HG02973 (cell line): ENCODE results near the gene RPTOR.

Experiments
- ATAC-seq: cut with Tn5 transposase; IDR thresholded peaks from one replicate; pipeline ENCODE4 v1.9.1; 2021; ENCODE audit warnings: moderate library complexity; ENCODE audit not compliant: unreplicated experiment

Gene RPTOR

DNA sequence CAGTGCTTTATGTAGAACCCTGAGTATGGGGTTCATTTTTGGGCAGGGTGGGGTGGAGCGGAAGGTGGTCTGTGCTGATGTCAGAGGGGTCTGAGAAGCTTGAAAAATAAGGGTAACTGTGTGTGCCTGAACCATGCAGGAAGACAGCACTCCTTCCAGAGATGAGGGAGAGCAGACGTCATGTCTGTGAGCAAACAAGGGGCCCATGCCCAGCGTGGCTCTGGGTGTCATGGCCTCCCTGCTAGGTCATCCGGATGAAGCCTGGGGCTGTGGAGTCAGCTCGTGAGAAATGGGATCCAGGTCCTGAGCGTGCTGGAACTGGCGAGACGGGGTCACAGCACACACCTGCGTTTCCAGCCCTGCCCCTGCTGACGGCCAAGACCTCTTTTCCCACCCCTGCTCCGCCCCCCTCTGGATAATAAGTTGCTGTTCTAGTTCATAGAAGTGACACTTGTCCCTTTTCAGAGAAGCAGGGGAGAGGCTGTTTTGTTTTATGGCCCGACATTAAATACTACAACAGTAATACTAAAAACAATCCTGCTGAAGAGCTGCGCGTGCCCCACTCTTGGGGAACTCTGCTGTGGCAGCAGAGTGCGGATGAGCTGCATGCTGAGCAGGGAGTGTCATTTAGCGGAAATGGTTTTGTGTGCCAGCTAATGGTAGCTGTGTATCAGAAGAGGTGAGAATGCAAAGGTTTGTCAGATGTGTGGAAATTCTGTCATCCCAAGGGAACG lies 92.6 kb downstream of the RPTOR start:
- ATAC-seq: no peak

DNA sequence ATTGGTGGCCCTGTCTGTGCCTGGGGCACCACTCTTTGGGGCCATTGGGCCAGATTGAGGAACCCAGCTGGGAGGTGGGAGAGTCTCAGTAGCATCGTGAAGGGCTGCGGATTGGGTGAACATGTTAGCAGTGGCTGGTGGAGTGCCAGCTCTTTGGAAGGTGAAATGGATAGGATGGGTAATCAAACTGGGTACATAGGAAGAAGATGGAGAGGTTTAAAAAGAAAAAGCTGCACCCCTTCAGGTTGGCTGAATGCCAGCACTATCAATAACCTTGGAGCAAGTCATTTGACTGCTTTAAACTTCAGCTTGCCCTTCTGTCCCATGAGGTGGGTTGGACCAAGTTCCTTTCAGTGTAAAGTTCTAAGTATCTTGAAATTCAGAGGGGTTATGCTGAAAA lies 95.0 kb downstream of the RPTOR start:
- no peak for ATAC-seq

DNA sequence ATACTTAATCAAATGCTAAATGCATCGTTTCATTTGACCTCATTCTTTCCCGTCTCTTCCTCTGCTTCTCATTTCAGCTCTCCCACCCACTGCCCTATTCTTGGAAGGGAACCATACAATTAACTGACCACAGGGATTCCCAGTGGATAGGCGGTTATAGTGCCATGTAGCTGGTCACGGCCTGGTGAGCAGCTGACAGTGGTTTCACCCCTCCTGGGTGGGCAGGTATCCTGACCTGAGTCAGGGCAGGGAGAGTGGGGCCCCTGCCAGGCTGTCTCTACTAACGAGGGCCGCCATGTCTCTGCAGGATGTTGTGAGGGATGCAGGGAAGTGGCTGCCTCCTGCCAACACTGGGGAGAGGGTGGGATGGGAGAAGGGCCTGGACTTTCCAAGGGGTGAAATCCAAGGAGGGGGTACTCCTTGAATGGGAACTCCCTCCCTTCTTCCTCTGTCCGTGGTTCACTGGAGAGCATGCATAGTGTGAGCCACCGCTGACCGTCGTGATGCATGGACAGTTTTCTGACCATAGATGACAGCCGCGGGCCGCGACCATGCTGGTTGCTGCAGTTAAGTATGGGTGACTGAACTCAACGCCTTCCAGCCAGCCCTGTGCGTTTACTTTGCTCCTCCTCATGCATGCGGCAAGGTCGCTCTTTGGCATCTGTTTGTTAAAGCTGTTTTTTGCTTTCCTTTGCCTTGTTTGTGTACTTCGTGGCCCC lies 95.9 kb downstream of the RPTOR start:
- no peak for ATAC-seq

DNA sequence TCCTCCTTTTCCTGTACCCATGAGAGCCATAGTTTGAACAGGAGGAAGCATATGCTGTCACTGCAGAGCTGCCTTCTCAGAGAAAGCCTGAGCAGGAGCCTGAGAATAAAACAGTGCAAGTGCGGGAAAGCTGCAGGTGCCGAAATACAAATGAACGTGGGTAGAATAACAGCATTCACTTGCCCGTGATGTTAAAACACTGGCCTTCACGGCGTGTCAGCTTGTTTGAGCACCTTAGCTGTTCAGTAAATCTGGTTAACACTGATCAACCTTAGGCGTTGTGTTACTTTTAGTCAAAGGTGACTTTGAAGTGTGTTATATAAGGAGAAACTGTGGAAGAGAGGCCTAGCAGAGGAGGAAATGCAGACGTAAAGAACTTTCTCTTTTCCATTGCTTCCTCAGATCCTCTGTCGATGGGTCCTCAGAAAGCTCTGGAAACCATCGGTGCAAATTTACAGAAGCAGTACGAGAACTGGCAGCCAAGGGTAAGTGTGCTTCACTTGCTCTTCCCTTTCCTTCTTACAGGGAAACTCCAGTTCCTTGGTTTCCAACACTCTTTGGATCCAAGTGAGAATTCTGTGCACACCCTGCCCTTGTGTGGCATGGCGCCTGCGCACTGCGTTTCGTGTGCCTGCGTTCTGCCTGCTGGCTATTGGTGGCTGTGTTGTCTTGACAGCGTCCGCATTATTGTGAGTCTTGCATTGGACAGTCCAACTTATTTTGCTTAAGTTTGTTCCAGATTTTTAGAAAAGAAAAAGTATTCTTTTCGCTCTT lies 98.9 kb downstream of the RPTOR start:
- ATAC-seq: no peak

DNA sequence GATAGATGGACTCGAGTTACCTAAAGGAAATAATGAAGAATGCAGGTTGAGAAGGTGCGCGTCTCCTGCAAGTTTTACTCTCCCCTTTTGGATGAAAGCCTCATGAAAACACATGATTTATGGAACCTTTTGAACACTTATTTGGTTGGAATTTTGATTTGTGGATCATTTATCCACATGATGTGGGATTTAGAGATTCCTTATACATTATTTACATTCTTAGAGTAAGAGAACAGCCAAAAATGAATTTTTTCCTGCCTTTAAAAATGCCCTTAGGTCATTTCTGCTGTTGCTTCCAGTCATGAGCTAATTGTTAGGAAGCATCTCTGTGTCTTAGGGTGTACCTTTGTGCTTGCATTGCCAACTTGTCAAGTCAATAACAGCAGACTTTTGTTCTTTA lies 99.9 kb downstream of the RPTOR start:
- no peak for ATAC-seq

DNA sequence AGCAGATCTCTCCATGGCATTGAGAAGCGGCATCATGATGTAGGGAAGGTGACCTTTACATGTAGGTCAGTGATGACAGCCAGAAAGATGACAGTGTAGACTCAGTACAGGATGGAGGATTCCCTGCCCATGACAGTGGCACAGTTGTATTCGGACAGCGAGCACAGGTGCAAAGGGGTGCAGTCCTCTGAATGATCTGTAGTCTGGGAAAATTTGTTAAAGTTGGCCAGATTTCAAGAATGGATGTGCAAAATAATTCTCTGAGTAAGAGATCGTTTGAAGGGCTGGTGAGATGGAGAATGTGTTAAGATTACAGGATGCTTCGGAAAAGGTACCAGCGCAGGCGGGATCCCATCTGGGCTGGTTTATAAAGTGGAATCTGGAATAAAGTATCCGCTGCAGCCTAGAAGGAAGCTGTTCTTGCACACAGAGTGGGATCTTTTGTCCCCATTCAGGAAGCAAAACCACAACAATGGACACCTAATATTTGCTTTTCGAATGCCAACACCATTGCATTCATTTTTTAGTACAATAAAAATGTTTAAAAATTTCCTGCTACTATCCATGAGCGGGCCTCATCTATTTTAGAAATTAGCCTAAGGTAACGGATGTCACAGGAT lies 101.2 kb downstream of the RPTOR start:
- no peak for ATAC-seq

DNA sequence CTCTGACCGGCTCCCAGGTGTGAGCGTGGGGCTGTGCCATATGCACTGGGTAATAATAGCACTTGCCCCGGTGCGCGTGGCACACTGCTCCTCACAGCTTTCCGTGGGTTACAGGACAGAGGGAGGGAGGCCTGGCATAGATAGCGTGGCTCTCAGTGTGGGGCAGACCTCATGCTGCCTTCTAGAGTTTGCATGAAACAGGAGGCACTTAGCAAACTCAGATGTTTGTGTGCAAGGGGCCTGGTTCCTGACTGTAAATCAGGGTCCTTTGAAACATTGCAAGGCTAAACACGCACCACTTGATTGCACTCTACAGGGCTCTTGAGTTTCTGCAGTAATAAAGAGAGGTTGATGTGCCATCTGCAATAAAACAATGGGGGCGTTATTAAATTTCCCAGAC lies 101.7 kb downstream of the RPTOR start:
- no peak for ATAC-seq

DNA sequence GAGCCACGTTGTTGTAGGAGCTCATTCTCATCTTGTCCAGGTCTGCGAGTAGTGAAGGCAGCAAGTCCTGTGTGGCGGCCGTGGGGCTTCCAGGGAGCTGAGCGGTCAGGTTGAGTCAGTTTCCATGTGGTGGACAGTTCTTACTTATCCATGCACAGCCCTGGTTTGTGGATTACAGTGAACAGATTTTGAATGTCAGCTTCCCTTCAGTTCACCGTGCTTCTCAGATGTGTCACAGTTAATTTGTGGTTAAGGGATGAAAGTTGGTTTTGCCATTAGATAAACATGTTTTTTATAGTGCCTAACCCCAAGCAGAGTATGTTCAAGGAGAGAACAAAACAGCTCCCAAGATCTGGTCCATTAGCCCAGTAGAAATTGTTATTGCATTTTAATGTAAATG lies 103.1 kb downstream of the RPTOR start:
- no peak for ATAC-seq

DNA sequence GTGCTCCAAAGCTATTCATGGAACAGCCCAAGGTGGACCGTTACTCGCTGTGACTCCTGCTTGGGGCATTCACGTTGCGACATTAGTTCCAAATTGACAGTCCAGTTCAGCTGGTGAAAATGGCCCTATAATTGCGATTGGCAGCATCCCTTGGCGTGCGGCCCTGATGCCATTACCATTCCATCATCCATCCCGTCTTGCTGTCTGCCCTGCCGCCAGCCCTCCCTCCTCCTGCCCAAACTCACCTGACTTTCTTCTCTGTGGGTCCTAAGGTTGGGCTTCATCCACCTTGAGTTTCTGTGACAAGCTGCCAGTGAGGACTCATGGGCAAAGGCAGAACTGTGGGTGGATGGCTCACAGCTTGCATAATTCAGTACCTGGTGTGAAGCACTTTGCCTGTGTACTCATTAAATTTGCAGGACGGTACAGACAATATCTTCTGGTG lies 104.6 kb downstream of the RPTOR start:
- ATAC-seq: no peak

DNA sequence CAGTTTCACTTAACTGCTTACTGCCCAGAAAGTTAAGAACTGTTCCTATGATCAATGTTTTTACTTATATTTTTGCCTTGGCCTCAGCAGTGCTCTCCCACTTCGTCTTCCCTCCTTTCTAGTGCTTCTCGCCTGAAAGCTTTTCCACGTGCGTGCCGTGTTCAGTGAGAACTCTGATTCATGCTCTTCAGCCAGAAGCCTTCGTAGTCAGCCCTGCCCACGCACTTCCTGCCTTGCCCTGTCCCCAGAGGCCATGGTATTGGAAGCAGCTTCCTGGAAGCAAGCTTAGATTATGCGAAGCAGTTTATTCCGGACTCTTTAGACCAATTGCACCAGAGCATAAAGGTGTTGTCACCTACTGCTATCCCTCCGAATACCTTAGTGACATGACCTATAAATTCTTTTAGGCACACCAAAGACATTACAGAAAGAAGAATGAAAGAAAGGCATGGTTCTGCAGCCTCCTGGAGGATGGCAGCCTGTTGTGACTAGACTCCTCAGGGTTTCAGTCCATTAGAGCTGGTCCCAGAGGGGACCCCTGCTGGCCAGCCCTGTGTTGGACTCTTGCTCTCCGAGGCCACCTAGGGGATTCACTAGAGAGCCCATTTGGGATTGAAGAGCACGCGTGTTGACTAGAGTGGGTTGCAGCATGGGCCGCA lies 105.2 kb downstream of the RPTOR start:
- no peak for ATAC-seq

DNA sequence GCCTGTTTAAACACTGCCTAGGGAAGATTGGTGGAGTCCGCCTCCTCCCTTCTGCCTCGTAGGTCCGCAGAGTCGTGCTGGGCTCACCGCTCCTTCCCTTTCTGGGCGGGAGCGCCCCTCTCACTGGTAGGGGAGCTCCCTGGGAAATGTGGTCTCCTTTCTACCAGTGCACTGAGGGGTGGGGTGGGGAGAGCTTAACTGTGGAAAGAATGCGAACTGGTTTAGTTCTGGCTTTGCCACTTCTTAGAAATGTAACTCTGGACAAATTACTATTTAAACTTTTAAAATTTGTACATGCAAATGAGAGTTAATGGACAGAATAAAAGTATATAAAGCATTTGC lies 105.7 kb downstream of the RPTOR start:
- no peak for ATAC-seq

DNA sequence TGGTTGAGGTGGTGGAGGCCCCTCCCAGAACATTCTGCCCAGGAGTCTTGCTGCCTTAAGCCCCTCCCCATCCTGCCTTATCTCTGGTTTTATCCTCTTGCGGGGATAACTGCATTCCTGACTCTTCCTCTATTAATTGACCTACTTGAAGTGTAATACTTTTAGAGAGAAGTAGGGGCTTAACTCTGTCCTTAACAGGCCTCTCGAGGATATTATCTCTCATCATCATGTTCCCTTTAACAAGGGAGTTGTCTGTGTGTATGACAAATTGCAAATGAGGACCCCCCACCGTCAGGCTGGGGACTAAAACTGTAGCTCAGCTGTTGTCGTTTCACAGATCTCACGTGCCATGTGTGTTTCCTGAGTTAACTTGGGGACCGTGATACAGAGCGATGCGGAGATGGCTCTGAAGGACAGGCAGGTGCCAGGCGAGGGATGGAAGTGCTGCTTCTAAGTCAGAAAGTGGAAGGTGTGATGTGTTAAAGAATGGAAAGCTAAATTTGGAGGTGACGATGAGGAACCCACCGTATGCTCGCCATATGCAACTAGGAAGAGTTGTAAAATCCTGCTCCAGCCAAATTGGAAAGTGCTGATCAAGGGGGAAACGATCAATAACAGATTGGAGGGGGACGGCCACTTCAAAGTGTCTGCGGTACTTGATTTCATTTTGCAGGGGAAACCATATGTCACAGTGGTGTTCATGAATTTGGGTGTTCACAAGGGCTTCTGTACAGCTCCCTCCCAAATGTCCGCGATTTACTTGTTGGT lies 106.3 kb downstream of the RPTOR start:
- ATAC-seq: no peak

DNA sequence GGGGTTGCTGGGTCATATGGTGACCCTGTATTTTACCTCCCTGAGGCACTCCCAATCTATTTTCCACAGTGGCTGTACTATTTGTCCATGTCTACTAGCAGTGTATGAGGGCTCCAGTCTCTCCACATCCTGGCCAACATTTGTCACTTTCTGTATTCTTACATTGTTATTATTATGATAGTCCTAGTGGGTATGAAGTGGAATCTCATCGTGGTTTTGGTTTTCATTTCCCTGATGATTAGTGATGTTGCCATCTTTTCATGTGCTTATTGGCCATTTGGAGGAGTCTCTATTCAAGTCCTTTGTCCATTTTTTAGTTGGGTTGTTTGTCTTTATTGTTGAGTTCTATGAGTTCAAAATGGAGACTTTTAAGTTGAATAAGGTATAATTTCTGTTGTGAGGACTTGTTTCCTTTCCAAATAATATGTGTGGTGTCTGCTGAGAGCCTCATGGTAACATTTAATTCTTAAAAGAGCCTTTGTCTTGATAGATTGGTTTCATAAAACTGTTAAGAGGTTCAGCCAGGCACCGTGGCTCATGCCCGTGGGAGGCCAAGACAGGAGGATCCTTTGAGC lies 108.2 kb downstream of the RPTOR start:
- no peak for ATAC-seq

DNA sequence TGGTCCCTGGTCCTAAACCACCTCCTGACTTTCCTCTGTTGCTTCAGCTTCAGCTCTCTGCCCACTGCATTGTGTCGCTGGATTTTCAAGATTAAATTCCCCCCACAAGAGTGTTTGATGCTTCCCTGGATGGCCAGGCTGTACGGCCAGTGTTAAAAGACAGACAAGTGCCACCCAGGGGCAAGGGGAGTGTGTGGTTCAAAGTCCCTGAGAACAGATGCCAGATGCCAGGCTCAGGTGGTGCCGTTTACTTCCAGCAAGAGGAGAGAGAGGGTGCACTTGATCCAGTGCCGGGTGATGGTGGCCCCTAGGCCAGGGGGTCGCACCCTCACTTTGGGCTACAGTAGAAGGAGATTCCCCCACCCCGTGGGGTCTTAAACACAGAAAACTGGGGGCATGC lies 109.2 kb downstream of the RPTOR start:
- no peak for ATAC-seq

DNA sequence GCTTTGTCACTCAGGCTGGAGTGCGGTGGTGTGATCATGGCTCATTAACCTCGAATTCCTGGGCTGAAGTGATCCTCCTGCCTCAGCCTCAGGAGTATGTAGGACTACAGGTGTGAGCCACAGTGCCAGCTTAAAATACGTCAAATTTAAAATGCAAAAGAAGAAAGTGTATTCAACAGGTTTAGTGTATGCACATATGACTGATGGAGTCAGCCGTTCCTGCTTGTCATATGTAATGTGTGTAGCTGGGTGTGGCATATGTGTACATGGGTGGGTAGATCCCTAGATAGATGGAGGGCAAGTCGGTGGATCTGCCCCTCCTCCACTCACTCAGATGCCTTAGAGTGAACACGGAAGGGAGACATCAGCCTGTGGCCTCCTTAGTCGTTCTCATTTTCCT lies 111.0 kb downstream of the RPTOR start:
- ATAC-seq: no peak

DNA sequence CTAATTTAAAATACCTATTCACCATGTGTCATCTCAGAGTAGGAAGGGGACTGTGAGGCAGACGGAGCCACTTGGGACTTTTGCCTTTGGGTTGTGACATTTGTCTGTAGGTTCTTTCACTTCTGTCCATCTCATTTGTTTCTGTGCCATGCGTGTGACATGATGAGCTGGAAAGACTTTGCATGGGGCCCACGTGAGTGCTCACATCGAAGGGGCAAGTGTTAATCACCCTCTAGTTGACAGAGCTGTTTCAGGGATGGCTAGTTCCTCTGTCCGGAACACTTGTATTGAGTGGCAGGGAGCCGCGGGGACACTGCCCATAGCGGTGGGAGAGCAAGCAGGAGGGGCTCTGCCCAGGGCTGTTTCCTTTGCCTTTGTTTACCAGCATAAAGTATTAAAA lies 112.0 kb downstream of the RPTOR start:
- ATAC-seq: no peak

DNA sequence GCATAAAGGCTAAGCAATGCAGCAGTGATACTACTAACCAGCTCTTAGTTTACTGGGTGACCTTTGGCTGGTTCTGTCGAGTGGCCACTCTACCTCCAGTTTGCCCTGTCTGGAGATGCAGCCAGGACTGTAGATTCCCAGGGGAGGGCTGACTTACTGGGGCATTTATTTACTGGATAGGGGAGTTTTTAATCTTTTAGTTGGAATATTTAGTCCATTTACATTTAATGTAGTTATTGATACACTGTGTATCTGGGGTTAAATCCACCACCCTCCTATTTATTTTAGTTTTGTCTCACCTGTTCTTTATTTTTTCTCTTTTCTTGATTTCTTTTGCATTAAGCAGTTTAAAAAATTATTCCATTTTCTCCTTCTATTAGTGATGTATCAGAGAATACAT lies 112.9 kb downstream of the RPTOR start:
- no peak for ATAC-seq

DNA sequence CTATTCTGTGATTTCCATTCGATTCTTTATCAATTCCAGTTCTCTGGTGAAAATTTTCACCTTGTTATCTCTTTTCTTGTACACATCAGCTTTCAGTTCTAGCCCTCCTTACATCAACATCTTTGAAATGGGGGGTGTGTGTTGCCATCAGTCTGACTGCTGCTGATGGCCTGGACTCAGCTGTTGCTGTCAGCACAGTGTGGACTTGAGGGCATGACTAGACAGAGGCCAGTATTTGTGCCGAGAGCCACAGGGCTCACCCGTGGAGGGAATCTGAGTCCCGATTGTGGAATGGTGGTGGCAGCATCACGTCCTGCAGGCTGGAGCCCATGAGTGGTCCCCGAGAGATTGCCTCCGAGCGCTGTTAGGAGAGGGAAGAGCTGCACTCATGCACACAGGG lies 114.2 kb downstream of the RPTOR start:
- ATAC-seq: no peak

DNA sequence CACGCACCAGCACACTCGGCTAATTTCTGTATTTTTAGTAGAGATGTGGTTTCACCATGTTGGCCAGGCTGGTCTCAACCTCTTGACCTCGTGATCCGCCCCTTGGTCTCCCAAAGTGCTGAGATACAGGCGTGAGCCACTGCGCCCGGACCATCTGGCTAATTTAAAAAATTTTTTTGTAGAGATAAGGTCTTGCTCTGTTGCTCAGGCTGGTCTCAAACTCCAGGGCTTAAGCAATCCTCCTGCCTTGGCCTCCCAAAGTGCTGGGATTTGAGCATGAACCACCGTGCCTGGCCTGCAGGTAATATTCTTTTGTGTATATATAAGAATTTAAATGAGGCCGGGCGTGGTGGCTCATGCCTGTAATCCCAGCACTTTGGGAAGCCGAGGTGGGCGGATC lies 115.0 kb downstream of the RPTOR start:
- no peak for ATAC-seq
